Non-pigmented ciliary epithelial cell (primary cell): Measurements from ENCODE around the gene AQP12B.
"Not testable (repeated sequence)": the region's sequence is repeated elsewhere in the genome, so short reads cannot be mapped to it uniquely, and the experiment has no call there.

Experiments
- DNase-seq: peaks from one replicate; pipeline ENCODE4 v3.0.0-alpha.2; 2010; ENCODE audit warnings: low read depth

The AQP12B gene

GRCh38 chr2:240682431-240683224 is at the start of gene AQP12B:
Gene AQP12B (minus strand): TSS chr2:240682885. CDS start chr2:240682837, 48 bp downstream.
- DNase-seq = not testable (repeated sequence)

GRCh38 chr2:240732184-240732583 is 49.5 kb upstream of the AQP12B start:
- DNase-seq = no peak

GRCh38 chr2:240731178-240731545 is 48.5 kb upstream of the AQP12B start:
- no peak for DNase-seq

- no peak for DNase-seq
Measured at GRCh38 chr2:240730501-240731177, 48.0 kb upstream of the AQP12B start.

- no peak for DNase-seq
Measured at GRCh38 chr2:240728827-240729226, 46.1 kb upstream of the AQP12B start.

- DNase-seq = no peak
Measured at GRCh38 chr2:240728361-240728760, 45.7 kb upstream of the AQP12B start.

GRCh38 chr2:240727913-240728312 is 45.2 kb upstream of the AQP12B start:
- no peak for DNase-seq

GRCh38 chr2:240727439-240727838 is 44.8 kb upstream of the AQP12B start:
- no peak for DNase-seq

- no peak for DNase-seq
Measured at GRCh38 chr2:240726876-240727275, 44.2 kb upstream of the AQP12B start.

- no peak for DNase-seq
Measured at GRCh38 chr2:240725671-240726070, 43.0 kb upstream of the AQP12B start.

- no peak for DNase-seq
Measured at GRCh38 chr2:240725266-240725665, 42.6 kb upstream of the AQP12B start.

GRCh38 chr2:240724431-240724830 is 41.7 kb upstream of the AQP12B start:
- DNase-seq = no peak

GRCh38 chr2:240723851-240724250 is 41.2 kb upstream of the AQP12B start:
- no peak for DNase-seq

- no peak for DNase-seq
Measured at GRCh38 chr2:240722796-240723735, 40.4 kb upstream of the AQP12B start.

GRCh38 chr2:240722376-240722775 is 39.7 kb upstream of the AQP12B start:
- no peak for DNase-seq

- DNase-seq = no peak
Measured at GRCh38 chr2:240721596-240722180, 39.0 kb upstream of the AQP12B start.

- no peak for DNase-seq
Measured at GRCh38 chr2:240720686-240721595, 38.3 kb upstream of the AQP12B start.

GRCh38 chr2:240719676-240720545 is 37.2 kb upstream of the AQP12B start:
- DNase-seq = no peak

GRCh38 chr2:240718896-240719490 is 36.3 kb upstream of the AQP12B start:
- no peak for DNase-seq
